HG03354 (cell line): Measurements from ENCODE around the gene PHF2.
"Not testable (repeated sequence)": the region's sequence is repeated elsewhere in the genome, so short reads cannot be mapped to it uniquely, and the experiment has no call there.

ENCODE experiments used
- ATAC-seq: cut with Tn5 transposase; IDR thresholded peaks from one replicate; pipeline ENCODE4 v1.9.1; 2021; ENCODE audit warnings: mild to moderate bottlenecking; ENCODE audit not compliant: unreplicated experiment, poor library complexity, severe bottlenecking

The PHF2 gene

GRCh38 chr9:93659044-93659836 lies 82.9 kb downstream of the PHF2 start:
- no peak for ATAC-seq

- no peak for ATAC-seq
Measured at GRCh38 chr9:93659837-93660177, 83.4 kb downstream of the PHF2 start.

GRCh38 chr9:93660352-93661046 lies 84.1 kb downstream of the PHF2 start:
- no peak for ATAC-seq

GRCh38 chr9:93661591-93661990 lies 85.2 kb downstream of the PHF2 start:
- no peak for ATAC-seq

- ATAC-seq = no peak
Measured at GRCh38 chr9:93662016-93662638, 85.7 kb downstream of the PHF2 start.

GRCh38 chr9:93662952-93663572 lies 86.7 kb downstream of the PHF2 start:
- no peak for ATAC-seq

- no peak for ATAC-seq
Measured at GRCh38 chr9:93663877-93664548, 87.6 kb downstream of the PHF2 start.

- ATAC-seq = no peak
Measured at GRCh38 chr9:93664549-93665120, 88.3 kb downstream of the PHF2 start.

GRCh38 chr9:93665128-93665636 lies 88.8 kb downstream of the PHF2 start:
- no peak for ATAC-seq

GRCh38 chr9:93665637-93666438 lies 89.5 kb downstream of the PHF2 start:
- ATAC-seq = no peak

GRCh38 chr9:93666439-93666784 lies 90.0 kb downstream of the PHF2 start:
- not testable (repeated sequence) for ATAC-seq

GRCh38 chr9:93667006-93667405 lies 90.6 kb downstream of the PHF2 start:
- ATAC-seq = no peak

- ATAC-seq = no peak
Measured at GRCh38 chr9:93667627-93668026, 91.2 kb downstream of the PHF2 start.

- no peak for ATAC-seq
Measured at GRCh38 chr9:93668261-93668871, 92.0 kb downstream of the PHF2 start.

- no peak for ATAC-seq
Measured at GRCh38 chr9:93669116-93669957, 93.0 kb downstream of the PHF2 start.

- ATAC-seq = no peak
Measured at GRCh38 chr9:93669958-93670207, 93.5 kb downstream of the PHF2 start.

- no peak for ATAC-seq
Measured at GRCh38 chr9:93670208-93671019, 94.0 kb downstream of the PHF2 start.
